ENCODE results near the gene PRKCH. TPM values are rescaled to one million over a fixed set of nuclear protein-coding genes. Genes with fewer than 3 reads are reported as not detected.
A peak's percentile ranks its signal among the peaks of the same experiment; 100 is the strongest.
"Not testable (repeated sequence)": the region's sequence is repeated elsewhere in the genome, so short reads cannot be mapped to it uniquely, and the experiment has no call there.

The PRKCH gene
- polyA plus RNA-seq, 4 donors, result 9.0 to 18.4 (median 16.1) TPM

DNA sequence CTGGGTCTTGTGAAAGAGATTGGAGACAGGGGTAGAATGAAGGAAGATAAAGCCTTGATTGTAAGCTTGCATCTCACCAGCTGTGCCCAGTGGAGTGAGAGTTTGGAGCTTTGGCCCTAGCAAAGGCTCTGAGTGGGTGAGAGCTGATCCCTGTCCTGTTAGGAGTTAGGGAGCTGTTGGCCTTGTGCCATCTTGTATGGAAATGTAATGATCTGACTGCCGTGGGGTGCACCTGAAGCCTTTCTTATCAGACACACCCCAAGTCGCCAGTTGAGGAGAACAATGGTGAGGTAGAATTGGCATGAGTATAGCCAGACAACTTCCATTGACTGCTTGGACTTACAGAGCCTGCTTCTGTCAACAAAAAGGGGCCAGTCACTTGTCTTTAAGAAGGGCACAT, 130.1 kb downstream of the PRKCH start:
- no peak for DNase-seq (ENCODE audit: low read depth in 4 of 4, low spot score in 3 of 4)

DNA sequence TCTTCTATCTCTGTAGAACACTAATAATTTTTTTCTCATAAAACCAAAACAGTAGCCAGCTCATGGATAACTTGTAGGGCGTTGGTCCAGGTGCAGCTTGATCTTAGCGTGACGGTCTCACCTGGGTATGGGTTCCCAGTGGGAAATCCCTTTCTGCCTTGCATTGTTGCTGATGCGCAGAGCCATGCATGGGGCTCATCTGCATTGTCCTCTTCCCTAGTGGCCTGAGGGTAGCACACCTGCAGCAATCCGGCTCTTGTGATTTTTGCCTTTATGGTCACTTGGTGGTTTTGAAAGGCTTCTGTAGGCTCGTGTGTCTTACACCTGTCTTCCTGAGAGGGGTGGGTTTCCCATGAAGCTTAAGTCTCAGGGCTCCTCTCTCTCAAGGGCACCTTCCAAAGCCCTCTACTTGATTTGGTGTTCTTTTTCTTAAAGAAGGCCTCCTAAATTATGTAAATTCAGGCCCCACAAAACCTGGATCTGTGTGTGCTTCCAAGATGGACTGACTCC, 130.6 kb downstream of the PRKCH start:
- DNase-seq (ENCODE audit: low read depth in 4 of 4, low spot score in 3 of 4), result no peak

DNA sequence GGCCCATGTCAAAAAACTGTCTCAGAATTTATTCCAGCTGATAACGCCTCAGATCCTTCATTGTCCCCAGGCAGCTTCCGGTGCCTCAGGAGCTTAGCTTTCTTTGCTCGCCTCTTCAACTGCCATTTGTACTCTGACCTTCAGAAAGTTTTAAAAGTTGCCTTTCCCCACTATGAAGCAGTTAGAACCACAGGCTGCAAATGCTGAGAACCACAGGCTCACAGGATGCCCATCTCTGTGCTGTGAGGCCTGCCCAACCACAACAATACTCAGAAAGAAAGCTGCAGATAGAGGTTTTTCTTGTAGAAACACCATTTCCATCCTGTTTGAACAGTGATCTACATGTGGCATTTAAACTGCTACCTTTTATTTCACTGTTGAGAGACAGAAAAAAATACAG, 131.1 kb downstream of the PRKCH start:
- DNase-seq (ENCODE audit: low read depth in 4 of 4, low spot score in 3 of 4), result no peak

DNA sequence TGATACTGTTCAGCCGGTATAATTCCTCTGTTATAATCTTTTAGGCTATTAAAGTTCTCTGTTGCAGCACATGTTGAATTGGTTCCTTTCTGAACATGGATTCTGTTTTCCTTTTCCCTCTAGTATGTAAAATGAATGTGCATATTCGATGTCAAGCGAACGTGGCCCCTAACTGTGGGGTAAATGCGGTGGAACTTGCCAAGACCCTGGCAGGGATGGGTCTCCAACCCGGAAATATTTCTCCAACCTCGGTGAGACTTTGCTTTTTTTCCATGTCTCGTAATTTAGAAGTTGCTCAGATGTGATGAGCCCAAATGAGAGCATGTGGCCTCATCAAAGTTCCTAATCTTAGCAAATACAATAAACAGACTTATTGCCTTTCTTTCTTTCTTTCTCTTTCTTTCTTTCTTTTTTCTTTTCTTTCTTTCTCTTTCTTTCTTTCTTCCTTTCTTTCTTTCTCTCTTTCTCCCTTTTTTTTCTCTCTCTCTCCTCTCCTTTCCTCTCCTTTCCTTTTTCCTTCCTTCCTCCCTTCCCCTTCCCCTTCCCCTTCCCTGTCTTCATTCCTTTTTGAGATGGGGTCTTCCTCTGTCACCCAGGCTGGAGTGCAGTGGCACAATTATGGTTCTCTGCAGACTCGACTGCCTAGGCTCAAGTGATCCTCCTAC, 131.9 kb downstream of the PRKCH start:
- no peak for DNase-seq (ENCODE audit: low read depth in 4 of 4, low spot score in 3 of 4)

DNA sequence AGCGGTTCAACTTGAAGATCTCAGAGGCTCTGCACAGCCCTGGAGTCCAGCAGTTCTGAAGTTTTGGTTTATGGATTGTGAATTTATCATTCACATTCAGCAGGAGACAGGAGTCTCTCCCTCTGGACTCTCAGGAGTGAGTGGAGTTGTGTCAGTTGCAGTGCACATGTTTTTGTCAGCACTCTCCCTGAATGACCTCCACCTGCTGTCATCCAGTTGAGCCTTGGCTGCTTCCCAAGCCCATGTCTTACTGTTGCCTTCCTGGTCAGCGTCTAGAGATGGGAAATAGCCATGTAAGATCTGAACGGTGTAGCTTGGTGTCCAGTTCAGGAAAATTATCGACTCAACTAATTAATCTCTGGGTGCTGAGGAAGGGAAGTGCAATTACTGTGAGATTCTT, 133.2 kb downstream of the PRKCH start:
- no peak for DNase-seq (ENCODE audit: low read depth in 4 of 4, low spot score in 3 of 4)

DNA sequence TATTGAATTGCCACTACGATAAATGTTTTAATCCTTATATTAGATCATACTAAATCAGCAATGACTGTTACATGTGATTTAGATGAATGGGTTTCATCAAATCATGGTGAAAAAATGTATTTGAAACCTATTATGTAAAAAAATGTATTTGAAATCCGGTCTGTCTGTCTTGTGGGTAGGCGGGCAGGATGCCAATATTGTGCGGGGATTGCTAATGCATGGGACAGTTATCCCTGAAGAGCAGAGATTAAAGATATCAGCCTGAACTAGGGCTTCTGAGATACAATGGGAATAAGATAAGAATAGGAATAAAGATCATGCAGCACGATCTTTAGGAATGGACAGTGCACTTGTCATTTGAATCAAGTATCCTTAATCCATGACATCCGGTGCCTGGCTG, 134.0 kb downstream of the PRKCH start:
- DNase-seq (ENCODE audit: low read depth in 4 of 4, low spot score in 3 of 4), result no peak

DNA sequence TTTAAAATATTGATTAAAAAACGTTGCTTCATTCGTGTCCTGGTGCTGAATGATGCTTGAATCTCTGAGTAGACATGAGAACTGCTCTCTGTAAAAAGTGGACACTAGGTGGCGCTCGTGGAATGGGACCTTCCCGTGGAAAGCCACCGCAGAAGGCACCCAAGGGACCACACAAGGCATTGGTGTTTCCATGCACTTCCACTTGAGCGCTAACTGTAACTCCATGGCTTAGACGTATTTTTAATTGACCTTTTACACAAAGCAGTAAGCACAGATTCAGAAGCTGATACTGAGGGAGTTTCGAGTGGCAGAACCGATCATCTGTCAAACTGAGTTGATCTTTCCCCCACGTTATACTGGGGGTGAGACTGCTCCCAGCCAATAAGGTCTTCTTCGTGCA, 135.3 kb downstream of the PRKCH start:
- peak in 1 of 4 donors; percentile 42 for DNase-seq (ENCODE audit: low read depth in 4 of 4, low spot score in 3 of 4)

DNA sequence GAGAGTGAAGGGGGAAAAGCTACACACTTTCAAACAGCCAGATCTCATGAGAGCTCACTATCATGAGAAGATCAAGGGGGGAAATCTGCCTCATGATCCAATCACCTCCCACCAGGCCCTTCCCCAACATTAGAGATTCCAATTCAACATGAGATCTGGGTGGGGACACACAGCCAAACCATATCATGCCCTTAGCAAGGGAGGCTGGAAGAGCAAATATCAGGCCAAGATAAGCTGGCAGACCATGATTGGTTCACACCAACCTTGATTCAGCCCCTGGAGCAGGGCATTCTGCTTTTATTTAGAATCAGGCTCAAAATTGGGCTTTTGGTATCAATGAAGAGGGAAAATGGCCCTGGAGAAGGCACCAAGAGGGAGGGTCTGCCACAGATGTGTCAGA, 137.4 kb downstream of the PRKCH start:
- no peak for DNase-seq (ENCODE audit: low read depth in 4 of 4, low spot score in 3 of 4)

DNA sequence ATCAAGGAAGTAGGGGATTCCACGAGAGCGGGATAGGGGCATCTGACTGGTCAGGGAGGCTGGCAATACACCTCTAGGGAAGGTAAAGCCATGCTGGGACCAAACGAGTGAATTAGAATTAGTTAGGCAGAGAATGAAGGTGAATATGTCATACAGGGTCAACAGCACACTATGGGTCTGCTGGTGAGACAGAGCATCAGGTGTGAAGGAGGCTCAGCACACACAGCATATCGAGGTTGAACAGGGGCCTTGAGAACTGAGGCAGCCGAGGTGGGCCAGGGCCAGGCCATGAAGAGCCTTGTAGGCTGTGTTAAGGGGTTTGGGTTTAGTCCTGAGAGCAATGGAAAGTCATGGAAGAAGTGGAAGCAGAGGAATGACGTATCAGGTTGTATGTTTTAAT, 137.8 kb downstream of the PRKCH start:
- DNase-seq (ENCODE audit: low read depth in 4 of 4, low spot score in 3 of 4), result no peak

DNA sequence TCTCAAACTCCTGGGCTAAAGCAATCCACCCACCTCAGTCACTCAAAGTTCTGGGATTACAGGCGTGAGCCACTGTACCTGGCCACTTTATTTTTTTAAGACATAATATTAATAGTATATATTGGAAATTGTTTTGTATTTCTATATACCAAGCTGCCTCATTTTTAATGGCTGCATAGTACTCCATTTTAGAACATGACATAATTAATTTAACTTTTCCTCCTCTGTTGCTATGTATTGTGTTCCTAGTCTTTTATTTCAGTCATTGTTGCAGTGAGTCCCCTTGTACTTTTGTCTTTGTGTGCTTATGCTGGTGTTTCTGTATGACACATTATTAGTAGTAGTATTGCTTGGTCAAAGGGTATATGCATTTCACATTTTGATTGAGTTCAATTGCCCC, 138.7 kb downstream of the PRKCH start:
- DNase-seq (ENCODE audit: low read depth in 4 of 4, low spot score in 3 of 4), result no peak

DNA sequence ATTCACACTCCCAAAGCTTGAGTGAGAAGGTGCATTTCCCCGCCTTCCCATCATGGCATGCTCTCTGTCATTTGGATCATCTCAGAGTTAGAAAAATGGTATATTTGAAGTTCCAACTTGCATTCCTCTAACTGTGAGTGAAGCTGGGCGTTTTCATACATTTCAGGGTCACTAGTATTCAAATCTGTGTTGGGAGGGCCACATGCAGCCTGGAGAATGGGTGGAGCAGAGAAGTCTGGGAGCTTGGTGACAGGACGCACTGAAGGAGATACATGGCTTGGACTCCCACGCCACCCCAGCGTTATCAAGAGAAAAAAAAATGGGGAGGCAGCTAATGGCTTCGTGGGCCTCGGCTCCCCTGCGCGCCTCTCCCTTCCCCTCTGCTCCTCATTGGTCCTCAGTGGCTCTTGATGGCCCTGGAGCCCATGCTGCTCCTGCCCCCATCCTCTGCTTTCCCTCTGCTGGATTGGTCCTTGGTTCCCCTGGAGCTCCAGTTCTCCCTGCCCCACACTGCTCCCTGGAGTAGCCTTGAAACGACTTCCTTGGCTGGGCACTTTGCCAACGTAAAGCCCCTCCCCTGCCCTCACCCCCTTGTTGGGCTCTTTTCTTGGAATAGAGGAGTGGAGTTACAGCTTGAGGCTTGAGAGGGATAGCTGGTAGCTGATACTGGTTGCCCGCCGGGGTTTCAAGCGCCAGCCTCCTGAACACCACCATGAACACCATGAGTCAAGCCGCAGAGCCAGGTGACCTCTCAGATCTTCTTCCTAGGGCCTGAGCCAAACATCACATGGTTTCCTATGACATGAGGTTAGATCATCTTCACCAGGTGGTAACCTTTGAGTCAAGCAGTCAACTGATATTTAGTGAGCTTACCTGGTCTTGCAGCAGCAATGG, 139.6 kb downstream of the PRKCH start:
- DNase-seq (ENCODE audit: low read depth in 4 of 4, low spot score in 3 of 4), result no peak

DNA sequence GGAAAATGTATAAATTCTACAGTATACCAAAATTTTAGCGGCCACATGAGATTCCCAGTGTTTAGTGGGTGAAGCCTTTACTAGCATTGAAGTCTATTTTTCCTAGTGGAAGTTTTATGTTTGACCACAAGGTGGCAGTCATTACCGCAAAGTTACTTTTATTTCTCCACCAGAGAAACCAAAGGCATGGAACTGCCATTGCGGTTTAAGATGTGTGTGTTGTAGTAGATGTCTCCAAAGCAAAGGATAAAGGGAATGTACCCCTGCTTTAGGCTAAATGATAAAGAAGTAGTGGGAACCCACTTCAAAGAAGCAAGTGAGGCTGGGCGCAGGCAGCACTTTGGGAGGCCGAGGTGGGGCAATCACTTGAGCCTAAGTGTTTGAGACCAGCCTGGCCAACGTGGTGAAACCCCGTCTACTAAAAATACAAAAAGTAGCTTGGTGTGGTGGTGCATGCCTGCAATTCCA, 140.5 kb downstream of the PRKCH start:
- DNase-seq (ENCODE audit: low read depth in 4 of 4, low spot score in 3 of 4), result peak in 2 of 4 donors; percentile 59 to 66

DNA sequence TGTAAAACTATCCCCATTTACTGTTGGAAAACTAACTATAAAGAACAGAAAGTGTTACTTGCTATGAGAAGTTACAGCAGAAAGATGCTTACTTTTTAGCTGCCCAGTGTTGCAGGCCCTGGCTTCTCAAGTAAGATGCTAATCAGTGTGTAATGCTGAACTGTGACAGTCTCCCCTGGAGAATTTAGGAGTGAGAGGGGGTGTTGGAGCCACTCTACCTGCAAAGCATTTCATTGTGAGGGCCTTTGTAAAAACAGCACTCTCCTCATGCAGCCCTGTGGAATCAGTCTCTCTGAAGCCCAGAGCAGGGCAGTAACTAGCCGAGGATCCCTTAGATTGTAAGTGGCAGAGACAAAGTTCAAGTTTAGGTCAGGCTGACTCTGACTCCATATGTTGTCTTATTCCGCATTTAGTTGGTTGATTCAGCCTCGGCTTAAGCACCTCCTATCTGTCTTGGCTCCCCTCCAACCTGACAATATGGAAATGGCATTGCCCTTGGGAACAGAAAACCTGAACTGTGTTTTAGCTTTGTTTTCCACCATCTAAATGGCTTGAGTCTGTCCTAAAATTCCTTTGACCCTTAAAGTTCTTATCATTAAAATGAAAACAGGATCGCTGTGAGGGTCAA, 141.3 kb downstream of the PRKCH start:
- no peak for DNase-seq (ENCODE audit: low read depth in 4 of 4, low spot score in 3 of 4)

DNA sequence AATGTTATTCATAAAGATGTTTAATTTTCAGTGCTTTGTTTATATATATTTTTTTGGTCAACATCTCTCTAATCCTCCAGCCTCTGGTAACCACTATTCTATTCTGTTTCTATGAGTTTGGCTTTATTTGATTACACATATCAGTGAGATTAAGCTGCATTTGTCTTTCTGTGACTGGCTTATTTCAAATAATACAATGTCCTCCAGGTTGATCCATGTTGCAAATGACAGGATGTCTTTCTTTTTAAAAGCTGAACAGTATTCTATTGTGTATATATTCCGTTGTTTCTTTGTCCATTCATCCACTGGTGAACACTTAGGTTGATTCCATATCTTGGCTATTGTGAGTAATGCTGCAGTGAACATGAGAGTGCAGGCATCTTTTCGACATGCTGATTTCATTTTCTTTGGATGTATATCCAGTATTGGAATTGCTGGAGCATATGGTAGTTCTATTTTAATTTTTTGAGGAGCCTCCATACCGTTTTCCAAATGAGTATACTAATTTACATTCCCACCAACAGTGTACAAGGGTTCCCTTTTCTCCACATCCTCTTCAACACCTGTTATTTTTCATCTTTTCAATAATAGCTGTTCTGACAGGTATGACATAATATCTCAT, 142.4 kb downstream of the PRKCH start:
- no peak for DNase-seq (ENCODE audit: low read depth in 4 of 4, low spot score in 3 of 4)

DNA sequence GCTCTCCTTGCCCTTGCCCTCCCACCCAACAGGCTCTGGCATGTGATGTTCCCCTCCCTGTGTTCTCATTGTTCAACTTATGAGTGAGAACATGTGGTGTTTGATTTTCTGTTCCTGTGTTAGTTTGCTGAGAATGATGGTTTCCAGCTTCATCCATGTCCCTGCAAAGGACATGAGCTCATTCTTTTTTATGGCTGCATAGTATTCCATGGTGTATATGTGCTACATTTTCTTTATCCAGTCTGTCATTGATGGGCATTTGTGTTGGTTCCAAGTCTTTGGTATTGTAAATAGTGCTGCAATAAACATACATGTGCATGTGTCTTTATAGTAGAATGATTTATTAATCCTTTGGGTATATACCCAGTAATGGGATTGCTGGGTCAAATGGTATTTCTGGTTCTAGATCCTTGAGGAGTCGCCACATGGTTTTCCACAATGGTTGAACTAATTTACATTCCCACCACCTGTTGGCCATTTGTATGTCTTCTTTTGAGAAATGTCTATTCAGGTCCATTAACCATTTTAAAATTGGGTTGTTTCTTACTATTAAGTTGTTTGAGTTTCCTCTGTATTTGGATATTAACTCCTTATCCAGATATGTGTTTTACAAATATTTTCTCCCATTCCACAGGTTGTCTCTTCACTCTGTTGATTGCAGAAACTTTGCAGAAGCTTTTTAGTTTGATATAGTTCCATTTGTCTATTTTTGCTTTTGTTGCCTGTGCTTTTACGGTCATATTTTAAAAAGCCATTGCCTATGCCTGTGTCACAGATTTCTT, 143.4 kb downstream of the PRKCH start:
- not testable (repeated sequence) for DNase-seq (ENCODE audit: low read depth in 4 of 4, low spot score in 3 of 4)

DNA sequence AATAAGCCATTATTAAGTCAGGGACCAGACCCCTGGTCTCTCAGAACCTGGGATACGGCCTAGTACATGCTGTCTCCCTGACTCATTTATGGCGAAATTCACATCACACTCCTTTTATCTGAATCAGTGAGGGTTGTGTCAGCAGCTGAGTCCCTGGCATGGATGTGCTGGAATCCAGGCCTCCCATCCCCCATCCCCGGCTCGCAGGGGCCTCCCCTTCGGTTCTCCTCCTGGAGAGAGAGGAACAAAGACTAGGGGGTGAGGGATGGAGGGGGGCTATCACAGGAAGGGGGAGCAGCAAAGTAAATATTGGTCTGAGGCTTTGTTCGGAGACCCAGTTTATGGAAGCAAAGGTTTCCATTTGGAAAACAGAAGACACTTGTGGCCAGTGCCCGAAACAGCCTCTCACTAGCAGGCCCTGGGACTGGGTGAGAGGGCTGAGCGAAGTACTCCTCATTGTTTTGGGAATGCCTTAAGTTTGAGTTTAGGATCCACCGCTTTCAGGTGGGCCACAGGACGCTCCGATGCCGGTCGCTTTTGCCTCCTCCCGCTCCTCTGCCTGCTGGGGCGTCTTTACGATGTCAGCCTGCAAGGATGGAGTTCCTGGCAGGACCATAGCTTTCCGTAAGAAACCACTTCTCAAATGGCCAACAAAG, 145.0 kb downstream of the PRKCH start:
- DNase-seq (ENCODE audit: low read depth in 4 of 4, low spot score in 3 of 4), result no peak

DNA sequence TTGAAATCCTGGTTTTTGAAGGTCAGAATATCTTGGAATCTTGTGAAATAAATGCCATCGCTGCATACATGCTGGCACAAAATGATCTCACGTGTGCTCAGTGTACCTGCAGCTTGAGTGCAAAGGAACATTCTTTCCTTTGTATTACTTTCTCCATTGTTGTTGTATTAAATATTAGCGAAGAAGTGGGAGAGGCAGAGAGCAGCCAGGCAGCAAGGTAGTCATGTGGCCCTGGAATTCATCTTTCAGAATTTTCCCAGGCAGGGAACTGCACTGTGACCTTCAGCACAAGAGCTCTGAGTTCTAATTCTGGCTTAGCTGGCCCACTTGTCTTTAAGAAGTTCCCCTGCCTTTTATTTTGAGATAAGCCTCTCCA, 145.5 kb downstream of the PRKCH start:
- no peak for DNase-seq (ENCODE audit: low read depth in 4 of 4, low spot score in 3 of 4)

DNA sequence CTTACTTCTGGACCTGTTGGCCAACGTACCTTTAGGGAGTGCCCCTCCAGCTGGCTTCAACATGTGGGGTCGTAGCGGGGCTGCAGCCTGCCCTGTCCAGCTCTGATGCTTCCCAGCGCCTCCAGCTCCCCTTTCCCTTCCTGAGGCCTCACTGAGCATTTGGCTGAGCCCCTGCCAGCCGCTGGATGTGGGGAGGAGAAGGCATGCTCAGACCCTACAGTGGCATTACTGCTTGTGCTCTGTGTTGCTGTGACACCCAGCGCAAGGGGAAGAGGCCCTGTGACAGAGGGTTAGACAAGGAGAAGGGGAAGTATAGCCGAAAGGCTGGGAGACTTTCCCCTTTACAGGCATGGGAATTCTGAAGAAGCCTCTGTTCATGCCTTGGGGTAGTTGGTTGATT, 145.9 kb downstream of the PRKCH start:
- no peak for DNase-seq (ENCODE audit: low read depth in 4 of 4, low spot score in 3 of 4)

DNA sequence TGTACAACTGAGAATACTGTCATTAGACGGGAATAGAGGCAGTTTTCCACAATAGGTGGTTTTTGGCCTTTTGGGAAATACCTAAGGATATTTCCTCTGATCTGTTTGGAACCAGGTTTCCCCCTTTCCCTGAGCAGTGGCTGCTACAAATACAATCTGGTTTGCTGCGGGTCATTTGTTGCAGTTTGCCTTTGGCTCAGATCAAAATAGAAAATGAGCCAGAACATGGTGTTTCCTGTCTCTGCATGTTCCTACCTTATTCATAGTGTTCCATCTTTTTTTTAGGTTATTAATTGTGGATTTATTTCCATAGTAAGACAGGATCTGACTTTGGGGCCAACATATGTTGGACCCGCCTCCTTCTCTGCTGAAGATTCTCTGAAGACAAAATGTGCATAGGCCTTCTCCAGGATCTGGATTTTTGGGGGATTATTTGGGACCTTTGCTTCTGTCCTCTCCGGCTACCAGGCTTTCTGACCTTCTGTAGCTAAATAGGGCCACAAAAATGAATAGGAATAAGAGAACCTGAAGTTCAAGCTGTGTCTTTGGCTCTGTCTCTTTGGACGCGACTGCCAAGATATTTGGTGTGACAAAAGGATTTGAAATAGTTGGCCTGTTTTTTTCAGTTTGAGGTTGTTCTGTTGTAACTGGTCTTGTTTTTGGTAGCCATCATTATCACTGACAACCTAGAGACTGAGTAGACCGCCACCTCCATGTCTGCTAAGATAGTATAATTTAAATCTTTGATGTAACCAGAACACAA, 146.9 kb downstream of the PRKCH start:
- no peak for DNase-seq (ENCODE audit: low read depth in 4 of 4, low spot score in 3 of 4)

Measured in left renal pelvis (tissue), 4 donors.